Stimulated activated memory B cell treated with anti-CD40 and anti-IgM and Interleukin-4, amounts not matched to agents 10 μg/mL and 1 μg/mL and 100 μg/mL, for 72 hours (primary cell): ENCODE data around the gene GBGT1.
A peak's percentile ranks its signal among the peaks of the same experiment; 100 is the strongest.

Source experiments
- ATAC-seq: fragments of 150-1000 bp; cut with Tn5 transposase; 2 replicates; pipeline ENCODE4 v1.10.0; 2021
- H3K27ac Mint-ChIP-seq: one replicate; pipeline ENCODE4 v1.8.0; 2022; ENCODE audit warnings: mild to moderate bottlenecking, mixed read lengths
- H3K27me3 Mint-ChIP-seq: one replicate; pipeline ENCODE4 v1.8.0; 2022; ENCODE audit warnings: mixed read lengths
- H3K36me3 Mint-ChIP-seq: one replicate; pipeline ENCODE4 v1.8.0; 2022; ENCODE audit warnings: mixed read lengths
- H3K4me1 Mint-ChIP-seq: one replicate; pipeline ENCODE4 v1.8.0; 2022; ENCODE audit warnings: mixed read lengths
- H3K4me3 Mint-ChIP-seq: one replicate; pipeline ENCODE4 v1.8.0; 2022; ENCODE audit warnings: mild to moderate bottlenecking, moderate library complexity, mixed read lengths
- H3K9me3 Mint-ChIP-seq: one replicate; pipeline ENCODE4 v1.8.0; 2022; ENCODE audit warnings: mixed read lengths

Gene GBGT1

DNA sequence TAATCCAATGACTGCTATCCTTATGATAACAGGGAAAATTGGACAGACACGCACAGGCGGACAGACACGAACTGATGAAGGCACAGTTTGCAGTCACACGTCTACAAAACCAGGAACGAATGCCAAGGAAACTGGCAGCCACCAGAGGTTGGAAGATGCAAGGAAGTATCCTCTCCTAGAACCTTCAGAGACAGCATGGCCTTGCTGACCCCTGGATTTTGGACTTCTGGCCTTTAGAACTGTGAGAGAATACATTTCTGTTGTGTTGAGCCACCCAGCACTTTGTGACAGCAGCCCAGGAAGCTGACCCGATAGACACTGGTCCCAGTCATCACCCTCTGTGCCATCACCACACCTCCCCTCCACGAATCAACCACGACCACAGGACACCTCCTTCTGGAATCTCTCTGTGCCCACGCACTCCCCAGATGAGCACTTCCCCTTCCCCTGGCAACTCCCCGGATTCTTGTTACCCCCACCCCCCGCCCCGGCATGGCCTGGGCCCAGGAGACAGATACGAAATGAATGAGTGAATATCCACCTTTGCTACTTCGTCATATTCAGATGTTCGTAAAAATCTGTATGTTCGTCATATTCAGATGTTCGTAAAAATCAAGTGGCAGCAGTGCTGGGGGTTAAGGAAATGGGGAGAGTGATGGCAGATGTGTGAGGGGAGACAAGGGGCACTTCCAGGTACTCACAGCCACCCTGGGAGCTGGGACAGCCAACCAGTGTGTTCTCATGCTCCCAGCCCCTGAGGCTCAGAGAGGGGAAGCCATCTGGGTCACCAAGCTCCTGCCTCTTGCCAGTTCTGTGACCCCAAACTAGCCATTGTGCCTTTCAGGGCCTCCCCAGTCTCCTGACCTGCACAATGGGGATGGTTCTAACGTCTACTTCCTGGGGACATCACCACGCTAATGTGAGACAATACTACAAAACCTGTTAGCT is 18.5 kb downstream of the GBGT1 start:
- Mint-ChIP-seq H3K36me3 (no peaks in the 10 kb centered on the region), H3K27ac (peak overlapping the region; percentile 83), H3K4me1 (peaks cover 80% of the 10 kb centered on the region), H3K9me3 (no peaks in the 10 kb centered on the region), H3K4me3 (peak overlapping the region; percentile 74), H3K27me3 (no peaks in the 10 kb centered on the region)
- no peak for ATAC-seq

DNA sequence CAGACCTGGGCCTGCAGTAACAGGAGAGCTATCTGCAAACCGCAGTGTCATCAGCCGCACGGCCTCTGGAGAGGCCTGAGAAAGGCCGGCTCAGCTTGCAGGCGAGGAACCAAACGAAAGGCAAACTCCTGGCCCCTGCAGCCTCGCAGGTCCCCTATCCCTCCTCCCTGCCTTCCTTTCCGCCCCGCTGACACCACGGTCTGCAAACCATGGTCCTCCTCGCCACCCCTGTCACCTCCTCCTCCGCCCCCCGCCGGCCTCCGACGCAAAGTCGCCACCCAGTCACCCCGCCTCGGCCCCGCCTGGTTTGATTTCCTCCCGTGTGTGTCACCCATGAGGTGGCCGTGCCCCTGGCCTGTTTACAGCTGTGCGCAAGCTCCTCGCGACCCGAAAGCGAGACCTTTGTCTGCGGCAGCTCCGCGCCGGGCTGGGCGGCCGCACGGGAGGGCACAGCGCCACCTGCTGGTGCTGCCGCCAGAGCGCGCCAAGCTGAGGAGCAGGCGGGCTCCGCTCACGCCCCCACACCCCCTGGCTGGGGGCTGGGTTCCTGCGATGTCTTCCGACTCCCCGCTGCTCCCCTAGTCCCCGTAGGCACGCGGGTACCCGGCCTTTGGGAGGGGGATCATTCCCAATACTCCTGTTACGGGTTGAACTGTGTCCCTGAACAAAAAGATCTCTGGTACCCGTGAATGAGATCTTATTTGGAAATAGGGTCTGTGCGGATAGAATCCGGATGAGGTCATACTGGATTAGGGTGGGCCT is 19.4 kb downstream of the GBGT1 start:
- peak; percentile 76 for ATAC-seq
- H3K4me3 Mint-ChIP-seq, result peak overlapping the region; percentile 74
- no peaks in the 10 kb centered on the region for H3K9me3 Mint-ChIP-seq
- peak overlapping the region; percentile 83 for H3K27ac Mint-ChIP-seq
- H3K36me3 Mint-ChIP-seq, result no peaks in the 10 kb centered on the region
- H3K4me1 Mint-ChIP-seq, result peaks cover 74% of the 10 kb centered on the region
- no peaks in the 10 kb centered on the region for H3K27me3 Mint-ChIP-seq

DNA sequence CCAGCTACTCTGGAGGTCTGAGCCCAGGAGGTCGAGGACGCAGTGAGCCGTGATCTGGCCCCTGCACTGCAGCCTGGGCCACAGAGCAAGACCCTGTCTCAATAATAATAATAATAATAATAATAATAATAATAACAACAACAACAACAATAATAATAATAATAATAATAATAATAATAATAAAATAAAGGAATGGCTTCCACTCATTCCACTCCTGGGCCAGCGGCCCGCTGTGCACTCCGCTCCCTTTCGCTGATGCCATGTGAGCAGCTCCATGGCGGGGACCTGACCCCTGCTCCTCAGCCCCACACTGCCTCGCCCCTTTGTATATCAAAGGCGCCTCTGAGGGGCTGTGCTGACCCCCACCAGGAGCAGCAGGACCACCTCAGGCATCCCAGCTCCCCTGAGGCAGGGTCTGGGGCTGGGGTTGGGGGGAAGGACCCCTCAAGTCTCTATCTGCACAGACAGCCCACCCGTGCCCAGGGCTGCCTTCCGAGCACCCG is 20.0 kb downstream of the GBGT1 start:
- Mint-ChIP-seq H3K9me3 (no peaks in the 10 kb centered on the region), H3K27ac (peak overlapping the region; percentile 83), H3K27me3 (no peaks in the 10 kb centered on the region), H3K36me3 (no peaks in the 10 kb centered on the region), H3K4me1 (peaks cover 78% of the 10 kb centered on the region), H3K4me3 (peak overlapping the region; percentile 74)
- ATAC-seq, result no peak

DNA sequence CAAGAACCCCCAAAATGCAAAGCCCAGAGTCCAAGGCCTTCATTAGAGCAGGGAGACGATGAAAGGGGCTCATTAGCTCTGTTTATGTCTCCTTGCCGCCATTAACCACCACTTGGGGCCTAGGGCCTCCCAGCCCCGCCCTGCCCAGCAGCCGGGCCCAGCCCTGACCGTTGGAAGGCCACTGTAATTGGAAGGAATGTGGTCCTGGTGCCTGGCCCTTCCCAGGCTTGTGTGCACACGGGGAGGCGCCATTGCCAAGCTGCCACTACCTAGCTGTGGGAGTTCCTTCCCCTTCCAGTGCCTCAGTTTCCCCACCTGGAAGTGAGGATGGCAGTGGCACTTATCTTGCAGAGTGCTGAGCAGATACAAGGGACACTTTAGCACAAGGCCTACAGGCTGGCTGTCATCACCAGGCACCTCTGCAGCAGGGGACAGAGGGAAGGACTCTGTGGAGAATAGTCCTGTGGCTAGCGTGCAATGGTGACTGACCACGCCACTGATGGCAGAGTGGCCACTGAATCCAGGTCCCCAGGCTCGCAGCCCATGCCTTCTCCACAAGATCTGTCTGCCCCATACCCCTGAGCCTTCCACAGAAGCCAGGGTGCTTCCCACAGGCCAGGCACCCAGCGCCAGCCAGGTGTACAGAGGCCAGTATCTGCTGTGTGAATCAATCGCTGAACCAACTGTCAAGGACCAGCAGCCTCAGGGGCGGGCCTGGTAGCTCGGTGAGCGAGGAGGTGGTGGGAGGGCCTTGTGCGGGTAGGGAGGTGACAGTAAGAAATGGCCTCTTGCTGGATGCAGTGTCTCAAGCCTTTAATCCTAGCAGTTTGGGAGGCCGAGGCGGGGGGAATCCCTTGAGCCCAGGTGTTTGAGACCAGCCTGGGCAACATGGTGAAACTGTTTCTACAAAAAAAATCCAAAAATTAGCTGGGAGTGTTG is 20.8 kb downstream of the GBGT1 start:
- peaks cover 71% of the 10 kb centered on the region for H3K4me1 Mint-ChIP-seq
- no peaks in the 10 kb centered on the region for H3K36me3 Mint-ChIP-seq
- H3K4me3 Mint-ChIP-seq, result no peak overlapping the region
- H3K27me3 Mint-ChIP-seq, result no peaks in the 10 kb centered on the region
- H3K27ac Mint-ChIP-seq, result peak overlapping the region; percentile 62
- no peak for ATAC-seq
- no peaks in the 10 kb centered on the region for H3K9me3 Mint-ChIP-seq

DNA sequence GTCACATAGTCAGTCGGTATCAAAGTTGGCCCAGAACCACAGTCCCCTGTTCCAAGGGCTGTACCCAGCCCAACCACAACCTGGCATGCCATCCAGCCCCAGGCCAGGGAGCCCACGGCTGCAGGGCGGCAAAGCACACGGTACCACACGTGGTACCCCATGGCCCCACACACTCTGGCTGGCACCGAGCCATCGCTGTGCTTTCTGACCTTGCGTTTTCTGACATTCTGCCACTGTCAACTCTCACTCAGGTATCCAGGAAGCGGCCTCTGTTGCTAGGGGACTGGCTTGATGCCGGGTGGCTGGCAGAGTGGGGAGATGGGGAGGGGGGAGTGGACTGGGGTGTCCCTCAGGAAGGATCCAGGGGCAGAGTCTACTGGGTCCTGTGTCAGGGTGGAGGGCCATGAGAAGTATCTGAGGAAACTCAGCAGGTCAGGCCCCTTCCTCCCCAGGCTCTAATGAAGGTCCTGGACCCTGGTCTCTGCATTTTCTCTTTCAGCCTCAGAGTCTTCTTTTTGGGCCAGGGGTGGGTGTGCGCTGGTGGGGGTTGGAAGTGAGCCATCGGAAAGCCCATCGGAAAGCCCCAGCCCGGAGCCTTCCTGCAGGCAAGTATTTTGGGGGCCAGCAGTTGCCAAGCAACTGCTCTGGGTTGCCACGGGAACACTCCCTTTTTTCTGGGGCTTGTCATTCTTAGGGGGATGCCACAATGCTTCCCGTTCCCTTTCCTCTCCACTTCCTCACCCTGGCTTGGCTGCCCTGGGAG is 21.7 kb downstream of the GBGT1 start:
- ATAC-seq, result peak; percentile 37
- peaks cover 61% of the 10 kb centered on the region for H3K4me1 Mint-ChIP-seq
- H3K27me3 Mint-ChIP-seq, result no peaks in the 10 kb centered on the region
- H3K4me3 Mint-ChIP-seq, result peak overlapping the region; percentile 28
- H3K36me3 Mint-ChIP-seq, result no peaks in the 10 kb centered on the region
- H3K27ac Mint-ChIP-seq, result peak overlapping the region; percentile 62
- H3K9me3 Mint-ChIP-seq, result no peaks in the 10 kb centered on the region

DNA sequence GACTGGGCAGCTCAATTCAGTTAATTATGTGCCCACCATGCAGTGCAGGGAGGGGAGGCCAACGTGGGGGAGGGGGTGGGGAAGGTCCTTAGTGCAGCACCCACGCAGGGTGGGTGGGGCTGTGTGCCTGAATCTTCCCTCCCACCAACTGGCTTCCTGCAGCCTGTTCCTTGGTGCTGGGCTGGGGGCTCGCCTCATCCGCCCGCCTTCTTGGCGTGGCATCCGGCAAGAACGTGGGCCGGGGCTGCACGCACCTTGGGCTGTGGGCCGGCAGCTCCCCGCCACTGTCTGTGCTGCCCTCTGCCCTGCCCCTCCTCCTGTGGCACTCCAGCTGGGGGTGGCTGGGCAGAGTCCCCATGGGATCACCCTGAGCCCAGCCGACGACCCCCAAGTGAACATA is 23.1 kb downstream of the GBGT1 start:
- no peaks in the 10 kb centered on the region for H3K9me3 Mint-ChIP-seq
- H3K27ac Mint-ChIP-seq, result peak overlapping the region; percentile 62
- H3K36me3 Mint-ChIP-seq, result peaks cover 5% of the 10 kb centered on the region
- H3K4me1 Mint-ChIP-seq, result peaks cover 61% of the 10 kb centered on the region
- no peak for ATAC-seq
- no peaks in the 10 kb centered on the region for H3K27me3 Mint-ChIP-seq
- H3K4me3 Mint-ChIP-seq, result no peak overlapping the region

DNA sequence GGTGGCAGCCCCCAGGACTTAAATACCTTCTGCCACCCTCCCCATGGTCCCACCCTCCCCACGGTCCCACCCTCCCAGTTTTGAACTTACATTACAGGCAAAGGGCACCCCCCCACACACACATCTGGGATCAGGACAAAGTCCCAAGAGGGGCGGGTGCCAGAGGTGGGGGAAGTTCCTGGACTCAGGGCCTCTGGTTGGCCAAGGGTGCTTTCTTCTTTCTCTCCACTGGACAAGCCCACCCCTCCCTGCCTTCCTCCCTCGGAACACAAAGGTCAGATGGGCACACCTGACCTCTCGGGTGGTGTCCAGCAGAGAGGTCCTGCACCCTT is 23.6 kb downstream of the GBGT1 start:
- Mint-ChIP-seq H3K36me3 (peaks cover 5% of the 10 kb centered on the region), H3K27ac (peak overlapping the region; percentile 49), H3K9me3 (no peaks in the 10 kb centered on the region), H3K4me1 (peaks cover 61% of the 10 kb centered on the region), H3K4me3 (no peak overlapping the region), H3K27me3 (no peaks in the 10 kb centered on the region)
- no peak for ATAC-seq

DNA sequence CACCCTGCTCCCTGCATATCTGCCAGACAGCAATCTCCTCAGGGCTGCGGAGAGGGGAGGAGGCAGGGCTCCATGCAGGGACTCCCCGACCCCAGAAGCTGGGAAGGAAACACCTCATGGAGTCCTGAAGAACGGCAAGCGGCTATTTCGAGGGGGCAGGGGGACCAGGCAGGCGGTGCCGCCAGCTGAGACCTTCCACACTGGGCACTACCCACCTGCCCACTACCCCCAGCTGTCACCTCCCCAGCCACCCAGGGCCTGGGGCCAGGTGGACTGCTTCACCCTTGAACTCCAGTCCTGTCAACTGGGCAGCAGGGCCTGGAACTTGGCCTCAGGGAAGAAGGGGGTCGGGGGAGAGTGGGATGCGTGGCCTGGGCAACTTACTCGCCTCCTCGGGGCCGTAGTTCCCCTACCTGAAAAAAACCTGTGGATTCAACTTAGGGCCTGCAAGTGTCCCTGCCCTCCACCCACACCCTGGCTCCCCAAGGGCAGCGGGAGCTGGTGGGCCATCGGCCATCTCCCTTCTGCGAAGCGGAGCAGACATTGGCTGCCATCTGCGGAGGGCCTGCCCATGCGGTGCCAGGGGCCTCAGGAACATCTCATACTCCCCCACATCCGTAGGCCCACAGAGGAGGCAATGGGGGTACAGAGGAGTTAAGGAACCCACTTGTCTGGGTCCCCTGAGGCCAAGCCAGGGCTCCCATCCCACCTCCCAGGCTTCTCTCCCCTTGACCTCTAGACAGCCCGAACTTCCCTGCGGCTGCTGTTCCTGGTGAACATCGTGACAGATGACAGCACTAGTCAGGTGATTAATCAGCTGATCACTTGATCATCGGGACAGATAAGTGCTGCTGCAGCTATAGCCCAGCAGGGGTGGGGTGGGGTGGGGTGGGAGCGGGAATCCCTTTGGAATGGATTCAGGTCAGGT is 24.2 kb downstream of the GBGT1 start:
- H3K4me3 Mint-ChIP-seq, result no peak overlapping the region

DNA sequence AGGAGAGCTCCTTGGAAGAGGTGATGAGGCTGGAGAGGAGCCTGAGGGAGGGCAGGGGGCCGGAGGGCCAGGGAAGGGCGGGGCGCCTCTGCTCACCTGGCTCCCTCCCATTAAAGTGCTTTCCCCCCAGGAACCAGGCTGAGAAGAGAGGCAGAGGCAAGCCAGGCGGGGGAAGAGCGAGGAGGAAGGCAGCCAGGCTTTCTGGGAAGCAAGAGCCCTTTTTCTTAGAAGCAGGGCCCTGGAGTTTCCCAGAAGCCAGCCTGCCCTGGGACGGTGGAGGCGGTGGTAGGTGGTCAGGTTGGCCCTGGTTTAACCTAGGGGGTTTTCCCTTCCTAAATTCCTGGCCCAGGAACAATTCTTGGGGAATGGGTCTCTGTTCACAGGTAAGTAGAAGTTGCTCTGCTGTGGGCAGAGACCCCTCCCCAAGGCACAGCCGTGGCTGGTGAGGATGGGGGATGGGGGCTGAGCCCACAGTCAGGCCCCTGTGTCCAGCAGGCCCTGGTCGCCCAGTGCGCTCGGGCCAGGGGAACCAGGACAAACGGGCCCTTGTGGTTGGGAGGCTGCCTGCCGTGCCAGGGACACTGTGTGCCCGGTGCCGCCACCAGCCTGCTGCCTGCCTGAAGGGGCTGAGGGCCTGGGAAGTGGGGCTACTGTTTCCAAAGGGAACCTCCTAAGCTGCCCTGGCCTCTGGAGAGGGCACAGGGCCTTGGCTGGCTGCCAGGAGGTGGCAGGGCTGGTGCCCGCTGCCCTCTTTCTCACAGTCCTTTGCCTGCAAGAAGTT is 26.1 kb downstream of the GBGT1 start:
- peaks cover 5% of the 10 kb centered on the region for H3K36me3 Mint-ChIP-seq
- no peak for ATAC-seq
- no peaks in the 10 kb centered on the region for H3K27me3 Mint-ChIP-seq
- H3K27ac Mint-ChIP-seq, result peak overlapping the region; percentile 98
- H3K9me3 Mint-ChIP-seq, result no peaks in the 10 kb centered on the region
- H3K4me1 Mint-ChIP-seq, result peaks cover 62% of the 10 kb centered on the region
- no peak overlapping the region for H3K4me3 Mint-ChIP-seq

More for the DNA sequence above, 24.2 kb downstream of the GBGT1 start:
- Mint-ChIP-seq H3K9me3 (no peaks in the 10 kb centered on the region), H3K4me1 (peaks cover 61% of the 10 kb centered on the region), H3K36me3 (peaks cover 5% of the 10 kb centered on the region), H3K27ac (peak overlapping the region; percentile 49), H3K27me3 (no peaks in the 10 kb centered on the region)
- ATAC-seq, result no peak

DNA sequence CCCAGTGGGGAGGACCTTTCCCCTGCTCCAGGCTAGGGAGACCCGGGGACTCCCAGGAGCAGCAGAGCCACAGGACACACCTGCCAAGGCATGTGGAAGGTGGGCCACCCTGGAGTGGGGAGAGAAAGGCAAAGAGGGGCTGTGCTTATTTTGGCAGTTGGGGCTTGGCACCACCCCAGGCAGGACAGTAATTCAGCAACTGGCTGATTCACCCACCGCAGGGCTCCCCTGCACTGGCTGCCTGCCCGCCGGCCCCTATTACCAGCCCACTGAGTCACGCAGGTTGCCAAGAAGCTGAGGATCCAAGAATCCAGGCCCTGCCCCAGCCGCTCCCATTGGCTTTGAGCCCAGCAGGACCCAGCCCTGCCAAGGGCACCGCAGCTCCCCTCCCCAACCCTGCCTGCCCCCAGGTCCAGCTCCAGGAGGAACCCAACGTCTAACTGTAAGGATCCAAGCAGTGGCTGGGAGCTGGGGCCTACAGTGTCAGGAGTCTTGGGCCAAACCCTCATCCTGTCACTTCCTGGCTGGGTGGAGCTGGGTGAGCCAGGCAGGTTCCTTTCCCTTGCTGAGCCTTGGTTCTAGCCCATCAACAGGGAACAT is 28.5 kb downstream of the GBGT1 start:
- H3K9me3 Mint-ChIP-seq, result no peaks in the 10 kb centered on the region
- H3K4me3 Mint-ChIP-seq, result no peak overlapping the region
- H3K27me3 Mint-ChIP-seq, result no peaks in the 10 kb centered on the region
- H3K27ac Mint-ChIP-seq, result peak overlapping the region; percentile 98
- no peak for ATAC-seq
- H3K4me1 Mint-ChIP-seq, result peaks cover 66% of the 10 kb centered on the region
- H3K36me3 Mint-ChIP-seq, result peaks cover 5% of the 10 kb centered on the region

DNA sequence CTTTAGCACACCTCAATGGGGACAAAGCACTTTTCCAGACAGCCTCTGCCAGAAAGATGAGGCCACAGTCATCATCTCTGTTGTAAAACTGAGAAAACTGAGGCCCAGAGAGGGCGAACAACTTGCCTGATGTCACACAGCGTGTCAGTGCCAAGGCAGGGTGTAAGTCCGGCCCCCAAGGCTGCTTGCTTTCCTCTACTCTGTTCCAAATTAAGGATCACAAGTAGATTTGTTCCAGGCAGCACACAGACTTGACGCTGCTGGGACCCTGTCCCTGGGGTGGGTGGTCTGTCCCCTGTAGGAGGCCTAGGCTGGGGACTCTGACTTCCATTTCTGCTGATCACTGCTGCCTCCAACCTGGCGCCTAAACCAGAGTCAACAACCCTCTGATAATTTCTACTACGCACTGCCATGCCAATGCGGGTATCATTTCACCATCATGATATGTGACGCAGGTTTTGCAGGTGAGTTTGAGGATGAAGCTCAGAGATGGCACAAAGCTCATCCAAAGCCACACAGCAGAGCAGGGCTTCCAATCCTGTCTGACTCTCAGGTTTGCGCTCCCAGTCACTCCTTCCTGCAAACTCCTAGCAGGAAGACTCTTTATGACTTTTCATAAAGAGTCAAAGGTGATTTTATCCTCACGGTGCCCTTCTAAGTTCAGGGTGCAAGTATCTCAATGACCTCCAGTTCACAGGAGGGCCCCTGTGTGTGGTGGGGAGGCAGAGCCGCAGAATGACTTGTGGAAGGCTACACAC is 29.1 kb downstream of the GBGT1 start:
- no peaks in the 10 kb centered on the region for H3K27me3 Mint-ChIP-seq
- peaks cover 66% of the 10 kb centered on the region for H3K4me1 Mint-ChIP-seq
- no peak for ATAC-seq
- no peaks in the 10 kb centered on the region for H3K9me3 Mint-ChIP-seq
- H3K4me3 Mint-ChIP-seq, result no peak overlapping the region
- H3K36me3 Mint-ChIP-seq, result peaks cover 5% of the 10 kb centered on the region
- H3K27ac Mint-ChIP-seq, result peak overlapping the region; percentile 98
